Measurements from ENCODE around the gene CPSF6.
A peak's percentile ranks its signal among the peaks of the same experiment; 100 is the strongest.
"Not testable (repeated sequence)": the region's sequence is repeated elsewhere in the genome, so short reads cannot be mapped to it uniquely, and the experiment has no call there.

CPSF6 gene

GRCh38 chr12:69239352-69239921, at the start of gene CPSF6:
Gene CPSF6, plus strand, starts transcription at chr12:69239569. Its CDS starts 78 bp downstream, at chr12:69239647.
- DNase-seq, result peak; percentile 78 to 95

DNA sequence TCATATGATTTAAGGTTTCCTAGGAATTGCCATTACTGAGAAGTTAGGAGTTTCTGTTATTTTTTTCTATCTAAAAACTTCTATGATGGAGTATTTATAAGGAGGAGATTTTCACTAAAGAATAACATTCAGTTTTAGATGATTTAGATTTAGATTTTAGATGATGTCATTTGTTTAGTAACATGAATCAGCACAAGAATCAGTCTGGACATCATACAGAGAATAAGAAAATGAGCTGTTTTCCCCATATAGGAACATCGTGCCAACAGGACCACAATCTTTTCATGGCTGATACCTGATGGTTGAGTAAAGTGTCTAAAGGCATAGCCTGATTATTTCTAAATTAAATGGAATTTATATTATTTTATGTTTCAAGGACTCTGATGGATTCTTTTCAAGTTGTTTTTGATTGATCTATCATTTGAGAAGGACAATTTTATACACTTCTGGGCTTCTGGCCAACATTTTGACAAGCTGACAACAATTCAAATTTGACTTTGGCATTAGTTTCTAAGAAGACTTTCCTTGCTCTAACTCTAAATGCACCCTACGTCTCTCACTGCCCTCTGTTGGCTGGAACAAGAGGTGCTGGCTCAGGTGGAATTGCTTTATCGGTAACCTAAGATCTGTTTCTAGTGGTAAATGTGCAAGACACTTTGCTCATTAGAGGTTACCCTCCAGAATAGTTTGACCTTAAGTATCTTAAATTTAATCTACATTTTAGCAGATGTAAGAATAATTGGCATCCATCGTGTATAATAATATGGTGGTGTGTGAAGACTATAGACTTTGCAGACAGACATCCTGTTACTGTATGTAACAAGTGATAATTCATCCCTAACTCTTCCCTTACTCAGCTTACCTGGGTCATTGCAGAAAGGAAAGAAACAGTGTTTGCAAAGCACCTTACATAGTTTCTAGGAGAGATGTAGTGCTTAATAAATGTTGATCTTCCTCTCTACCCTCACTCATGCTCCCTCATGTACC, 42.8 kb upstream of the CPSF6 start:
- DNase-seq, result peak; percentile 27 to 38

DNA sequence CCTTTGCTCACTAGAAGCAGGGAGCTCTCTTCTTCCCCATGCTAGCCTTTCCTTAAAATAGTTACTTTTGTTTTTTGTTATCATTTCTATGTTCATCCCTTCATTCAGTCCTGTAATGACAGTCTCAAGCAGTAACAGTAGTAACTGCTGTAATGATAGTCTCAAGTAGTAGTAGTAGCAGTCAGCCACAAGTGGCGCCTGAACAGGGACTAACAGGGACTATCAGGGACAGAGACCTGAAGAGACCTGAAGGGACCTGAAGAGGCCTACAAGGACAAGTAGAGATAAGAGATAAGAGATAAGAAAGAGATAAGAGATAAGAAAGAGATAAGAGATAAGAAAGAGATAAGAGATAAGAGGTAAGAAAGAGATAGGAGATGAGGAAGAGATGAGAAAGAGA, 39.4 kb upstream of the CPSF6 start:
- not testable (repeated sequence) for DNase-seq

GRCh38 chr12:69204191-69204590, 35.2 kb upstream of the CPSF6 start:
- DNase-seq, result no peak

- DNase-seq, result no peak
Measured at GRCh38 chr12:69210661-69211060, 28.7 kb upstream of the CPSF6 start.

DNA sequence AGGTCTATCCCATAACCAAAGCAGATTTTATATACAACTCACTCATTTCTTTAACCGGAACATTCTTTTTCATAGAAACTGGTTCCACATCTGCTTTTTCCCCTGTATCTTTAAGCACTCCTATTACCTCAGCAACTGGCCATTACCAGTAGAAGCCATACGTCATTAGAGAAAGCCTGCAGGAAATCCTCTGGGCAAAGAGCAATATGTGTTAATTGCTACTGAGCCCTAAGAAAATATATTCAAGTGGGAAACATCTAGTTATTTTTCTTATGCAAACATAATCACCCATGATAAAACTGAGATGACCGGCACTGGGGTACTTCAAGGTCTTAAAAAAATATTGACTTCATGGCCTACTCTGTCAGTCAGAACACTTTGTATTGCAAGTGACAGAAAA, 28.2 kb upstream of the CPSF6 start:
- DNase-seq, result no peak

DNA sequence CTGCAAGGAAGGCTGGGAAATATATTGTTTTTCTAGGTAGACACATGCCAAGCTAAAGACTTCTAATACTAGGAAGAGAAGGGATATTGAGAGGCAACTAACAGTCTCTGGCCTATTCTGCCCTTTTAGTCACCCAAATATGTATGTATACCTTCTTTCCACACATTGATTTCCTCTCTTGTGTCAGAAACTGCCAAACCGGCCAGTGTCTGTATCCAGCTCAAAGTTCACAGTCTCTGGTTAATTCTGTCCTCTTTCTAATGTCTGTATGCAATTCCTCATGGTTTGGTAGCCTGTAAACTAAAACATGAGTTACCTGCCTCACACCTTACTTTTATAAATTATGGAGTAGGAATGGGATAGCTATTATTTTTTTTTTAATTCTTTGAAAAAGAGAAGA, 25.2 kb upstream of the CPSF6 start:
- no peak for DNase-seq

DNA sequence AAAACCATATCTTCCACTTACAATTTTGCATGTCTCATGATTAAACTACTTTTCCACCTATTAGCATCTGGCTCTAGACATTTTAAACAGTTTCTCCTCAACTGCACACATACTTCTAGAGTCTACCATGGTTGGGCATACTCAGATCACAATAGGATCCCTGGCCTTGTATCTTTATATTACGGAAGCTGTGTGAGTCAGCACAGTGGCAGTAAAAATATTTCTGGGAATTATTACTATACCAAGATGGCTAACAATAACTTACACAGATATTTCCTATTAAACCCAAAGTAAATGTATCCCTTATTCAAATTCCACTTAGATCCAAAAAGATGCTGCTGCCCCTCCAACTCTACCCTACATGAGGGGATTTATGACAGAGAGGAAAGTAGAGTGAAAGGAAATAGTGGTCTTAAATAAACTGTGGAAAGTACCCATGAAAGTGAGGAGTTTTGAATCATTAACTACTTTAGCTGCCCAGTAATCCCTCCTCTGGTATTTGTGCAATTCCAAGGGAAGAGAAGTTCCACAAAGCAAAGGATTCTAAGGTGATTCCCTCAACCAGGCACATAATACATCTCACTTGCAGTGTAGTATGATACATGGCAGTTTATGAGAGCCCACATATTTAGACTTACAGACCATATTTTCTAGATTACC, 14.0 kb upstream of the CPSF6 start:
- DNase-seq, result no peak

- no peak for DNase-seq
Measured at GRCh38 chr12:69231479-69231878, 7.9 kb upstream of the CPSF6 start.

- DNase-seq, result no peak
Measured at GRCh38 chr12:69238589-69239351, 599 bp upstream of the CPSF6 start.

- peak in 1 of 2 experiments; percentile 20 for DNase-seq
Measured at GRCh38 chr12:69239922-69240630, 707 bp downstream of the CPSF6 start.

DNA sequence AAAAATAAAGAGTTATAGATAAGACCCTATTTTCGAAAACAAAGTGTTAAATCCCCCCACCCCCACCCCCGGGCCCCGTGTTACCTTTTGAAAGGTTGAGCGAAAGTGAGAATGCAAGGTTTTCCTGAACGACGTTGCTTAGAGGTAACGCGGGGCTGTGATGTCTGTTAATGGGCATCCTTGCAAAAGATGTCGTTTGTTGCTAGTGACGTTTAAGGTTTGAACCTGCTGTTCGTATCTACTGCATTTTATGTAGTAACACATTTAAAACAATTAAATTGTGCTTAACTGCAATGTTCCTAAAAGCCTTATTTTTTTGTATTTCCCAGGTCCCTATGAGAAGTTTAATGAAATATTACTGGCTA, 1.2 kb downstream of the CPSF6 start:
- DNase-seq, result no peak

GRCh38 chr12:69241438-69242092, 2.2 kb downstream of the CPSF6 start:
- DNase-seq, result no peak

DNA sequence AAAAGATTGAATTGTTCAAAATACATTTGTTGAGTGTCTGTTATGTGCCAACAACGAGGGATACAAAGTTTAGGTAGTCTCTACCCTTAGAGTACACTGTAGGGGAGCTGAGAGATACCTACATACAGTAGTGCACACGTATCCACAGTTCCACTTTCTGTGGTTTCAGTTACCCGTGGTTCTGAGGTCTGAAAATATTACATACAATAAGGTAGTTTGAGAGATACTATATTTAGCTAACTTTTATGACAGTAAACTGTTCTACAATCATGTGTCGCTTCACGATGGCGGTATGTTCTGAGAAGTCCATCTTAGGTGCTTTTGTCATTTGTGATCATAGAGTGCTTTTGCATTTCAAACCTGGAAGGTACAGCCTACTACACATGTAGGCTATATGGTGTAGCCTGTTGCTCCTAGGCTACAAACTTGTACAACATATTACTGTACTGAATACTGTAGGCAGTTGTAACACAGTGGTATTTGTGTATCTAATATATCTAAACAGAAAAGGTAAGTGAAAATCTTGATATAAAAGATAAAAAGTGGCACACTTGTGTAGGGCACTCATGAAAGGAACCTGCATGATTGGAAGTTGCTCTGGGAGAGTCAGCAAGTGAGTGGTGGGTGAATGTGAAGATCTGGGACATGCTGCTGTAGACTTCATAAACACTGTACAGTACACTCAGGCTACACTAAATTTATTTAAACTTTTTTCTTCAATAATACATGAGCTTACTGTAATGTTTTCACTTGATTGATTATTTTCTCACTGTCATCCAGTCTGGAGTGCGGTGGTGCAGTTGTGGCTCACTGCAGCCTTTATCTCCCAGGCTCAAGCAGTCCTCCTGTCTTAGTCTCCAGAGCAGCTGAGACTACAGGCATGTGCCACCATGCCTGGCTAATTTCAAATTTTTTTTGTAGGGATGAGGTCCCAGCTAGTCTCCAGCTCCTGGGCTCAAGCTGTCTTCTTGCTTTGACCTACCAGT, 4.0 kb downstream of the CPSF6 start:
- no peak for DNase-seq

DNA sequence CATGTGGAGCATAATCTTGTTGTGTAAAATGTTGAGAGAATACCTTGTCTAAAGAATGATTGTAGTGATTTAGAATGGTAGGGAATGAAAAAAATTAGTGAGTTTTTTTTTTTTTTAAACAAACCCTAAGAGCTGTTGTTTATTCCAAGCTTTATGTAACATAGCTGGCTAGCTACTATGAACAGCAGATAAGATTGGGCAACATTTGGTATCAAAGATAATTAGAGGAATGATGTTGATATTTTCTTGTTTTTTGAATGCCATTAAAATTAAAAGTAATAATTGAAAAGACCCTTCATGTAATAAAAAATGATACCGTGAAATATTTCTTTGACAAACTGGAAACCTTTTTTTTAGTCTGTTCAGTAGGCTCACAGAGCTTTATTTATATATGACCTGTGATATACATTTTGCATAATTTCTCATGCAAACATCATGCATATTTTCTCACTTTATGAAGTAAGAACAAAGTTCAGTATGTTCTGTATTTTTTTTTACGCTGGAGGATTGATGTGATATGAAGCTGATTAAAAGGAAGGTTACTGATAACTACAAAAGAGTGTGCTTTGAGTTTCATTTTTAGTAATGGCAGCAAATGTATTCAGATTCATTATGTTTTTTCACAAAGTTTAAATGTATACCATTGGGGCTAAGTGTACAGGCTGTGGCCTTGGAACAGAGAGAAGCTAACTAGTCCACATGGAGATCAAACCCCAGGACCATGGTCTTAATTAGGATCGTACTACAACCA, 8.1 kb downstream of the CPSF6 start:
- DNase-seq, result no peak

- no peak for DNase-seq
Measured at GRCh38 chr12:69252033-69252432, 12.7 kb downstream of the CPSF6 start.

DNA sequence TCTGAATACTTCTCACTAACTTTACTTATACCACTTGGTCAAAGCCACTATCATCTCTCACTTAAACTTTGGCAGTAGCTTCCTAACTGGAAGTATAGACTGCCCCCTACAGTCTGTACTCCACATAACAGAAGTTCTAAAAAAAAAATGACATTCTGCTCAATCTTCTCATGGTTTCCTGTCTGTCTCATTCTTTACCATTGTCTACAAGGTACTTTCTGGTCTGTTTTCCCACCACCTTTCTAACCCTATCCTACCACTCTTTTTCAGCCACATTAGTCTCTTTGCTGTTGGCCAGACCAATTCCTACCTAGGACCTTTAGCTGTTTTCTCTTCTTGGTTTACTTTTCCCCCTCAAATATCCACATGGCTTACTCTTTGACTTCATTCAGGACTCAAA, 14.7 kb downstream of the CPSF6 start:
- peak in 1 of 2 experiments; percentile 28 for DNase-seq

DNA sequence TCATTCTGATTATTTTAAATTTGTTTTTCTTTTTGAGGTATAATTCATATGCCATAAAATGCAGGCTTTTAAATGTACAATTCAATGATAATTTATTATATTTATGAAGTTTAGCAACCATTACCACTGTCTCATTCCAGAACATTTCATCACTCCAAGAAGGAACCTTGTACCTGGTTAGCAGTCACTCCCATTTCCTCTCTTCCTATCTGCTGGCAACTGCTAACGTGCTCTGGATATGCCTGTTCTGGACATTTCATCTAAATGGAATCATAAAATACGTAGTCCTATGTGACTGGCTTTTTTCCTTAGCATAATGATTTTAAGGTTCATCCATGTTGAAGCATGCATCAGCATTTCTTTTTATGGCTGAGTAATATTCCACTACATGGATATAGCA, 15.5 kb downstream of the CPSF6 start:
- no peak for DNase-seq

- no peak for DNase-seq
Measured at GRCh38 chr12:69258655-69259054, 19.3 kb downstream of the CPSF6 start.

Data from NCI-H446 (cell line).